Measurements from ENCODE around the gene SMAD2. TPM values are rescaled to one million over a fixed set of nuclear protein-coding genes. Genes with fewer than 3 reads are reported as not detected.

SMAD2 gene
- polyA plus RNA-seq, 1 donor (not counting 4 experiments of a cell fraction or from before 2014, with no cell fraction given), result 87.1 TPM

DNA sequence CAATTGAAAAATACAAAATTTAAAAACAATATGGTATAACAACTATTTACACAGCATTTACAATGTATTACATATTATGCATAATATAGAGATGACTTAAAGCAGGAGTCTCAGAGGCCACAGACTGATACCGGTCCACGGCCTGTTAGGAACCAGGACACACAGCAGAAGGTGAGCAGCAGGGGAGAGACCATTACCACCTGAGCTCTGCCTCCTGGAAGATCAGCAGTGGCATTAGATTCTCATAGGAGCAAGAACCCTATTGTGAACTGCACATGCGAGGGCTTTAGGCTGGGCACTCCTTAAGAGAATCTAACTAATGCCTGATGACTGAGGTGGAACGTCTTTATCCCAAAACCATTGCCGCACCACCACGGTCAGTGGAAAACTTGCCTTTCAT is 58.0 kb downstream of the SMAD2 start:
- H3K9me3 ChIP-seq (ENCODE audit: control insufficient read depth, low read depth, low read length), result no peaks in the 10 kb centered on the region
- no peak for TF ChIP-seq EZH2 (IDR thresholded peaks at IDR 0.05; ENCODE audit: low read length)
- TF ChIP-seq, protein P1, sequence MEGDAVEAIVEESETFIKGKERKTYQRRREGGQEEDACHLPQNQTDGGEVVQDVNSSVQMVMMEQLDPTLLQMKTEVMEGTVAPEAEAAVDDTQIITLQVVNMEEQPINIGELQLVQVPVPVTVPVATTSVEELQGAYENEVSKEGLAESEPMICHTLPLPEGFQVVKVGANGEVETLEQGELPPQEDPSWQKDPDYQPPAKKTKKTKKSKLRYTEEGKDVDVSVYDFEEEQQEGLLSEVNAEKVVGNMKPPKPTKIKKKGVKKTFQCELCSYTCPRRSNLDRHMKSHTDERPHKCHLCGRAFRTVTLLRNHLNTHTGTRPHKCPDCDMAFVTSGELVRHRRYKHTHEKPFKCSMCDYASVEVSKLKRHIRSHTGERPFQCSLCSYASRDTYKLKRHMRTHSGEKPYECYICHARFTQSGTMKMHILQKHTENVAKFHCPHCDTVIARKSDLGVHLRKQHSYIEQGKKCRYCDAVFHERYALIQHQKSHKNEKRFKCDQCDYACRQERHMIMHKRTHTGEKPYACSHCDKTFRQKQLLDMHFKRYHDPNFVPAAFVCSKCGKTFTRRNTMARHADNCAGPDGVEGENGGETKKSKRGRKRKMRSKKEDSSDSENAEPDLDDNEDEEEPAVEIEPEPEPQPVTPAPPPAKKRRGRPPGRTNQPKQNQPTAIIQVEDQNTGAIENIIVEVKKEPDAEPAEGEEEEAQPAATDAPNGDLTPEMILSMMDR (optimal IDR thresholded peaks at IDR 0.05 in 1 of 3, IDR thresholded peaks at IDR 0.05 in 1 of 3, conservative IDR thresholded peaks at IDR 0.05 in 1 of 3; ENCODE audit: extremely low read depth in 1 of 3, insufficient read depth in 2 of 3, low read length in 3 of 3), result no peak
- peaks cover 11% of the 10 kb centered on the region for H3K4me1 ChIP-seq (ENCODE audit: control insufficient read depth, extremely low read depth, insufficient read depth, low read length)
- dilution Hi-C loops (cut with MboI; ENCODE audit: extremely low pct_ligation_motif_present, low sequenced_read_pairs), result no loop called here
- no peak overlapping the region for H3K9ac ChIP-seq (ENCODE audit: control insufficient read depth, extremely low read depth, insufficient read depth, low read length)
- FAIRE-seq, result no peak
- peaks cover 7% of the 10 kb centered on the region for H4K20me1 ChIP-seq (ENCODE audit: control insufficient read depth, extremely low read depth, insufficient read depth, low read length)
- H3K9me1 ChIP-seq (ENCODE audit: control insufficient read depth, extremely low read depth, insufficient read depth, low read length), result no peaks in the 10 kb centered on the region
- no peak for DNase-seq (ENCODE audit: low read depth, low spot score)
- no peak overlapping the region for H2AFZ ChIP-seq (ENCODE audit: control insufficient read depth, low read length)
- H3K27ac ChIP-seq (ENCODE audit: control insufficient read depth, insufficient read depth, low read length), result no peak overlapping the region
- H3K79me2 ChIP-seq (ENCODE audit: control insufficient read depth, insufficient read depth, low read length), result peaks cover 48% of the 10 kb centered on the region
- H3K4me2 ChIP-seq (ENCODE audit: control insufficient read depth, extremely low read depth, insufficient read depth, low read depth, low read length), result no peak overlapping the region
- no peaks in the 10 kb centered on the region for H3K27me3 ChIP-seq (ENCODE audit: control insufficient read depth, extremely low read depth, insufficient read depth, low read length)
- peaks cover 1 to 5% of the 10 kb centered on the region in 2 experiments for H3K36me3 ChIP-seq (ENCODE audit: control insufficient read depth in 2 of 2, extremely low read depth in 1 of 2, insufficient read depth in 2 of 2, low read length in 2 of 2)
- no peak overlapping the region for H3K4me3 ChIP-seq (ENCODE audit: control insufficient read depth in 2 of 3, extremely low read depth in 1 of 3, insufficient read depth in 2 of 3, low read depth in 1 of 3, low read length in 3 of 3)

DNA sequence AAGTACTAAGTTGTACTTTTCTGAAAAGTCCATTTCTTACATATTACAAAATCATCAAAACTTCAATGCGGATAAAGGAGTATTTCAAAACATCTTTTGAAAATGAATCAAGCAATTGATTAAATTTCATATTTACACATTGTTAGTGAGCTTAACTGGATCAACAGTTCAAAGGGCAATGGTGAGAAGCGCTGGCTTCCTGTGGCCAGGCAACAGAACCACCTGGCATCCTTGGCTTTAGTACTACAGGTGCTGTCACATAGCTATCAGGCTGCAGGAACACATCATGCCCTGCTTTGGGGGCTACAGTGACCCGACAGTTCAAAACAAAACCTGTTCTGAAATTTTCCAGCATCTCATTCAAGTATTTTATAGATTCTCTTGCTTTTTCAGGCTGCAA is 59.2 kb downstream of the SMAD2 start:
- Histone ChIP-seq H3K4me2 (ENCODE audit: control insufficient read depth, extremely low read depth, insufficient read depth, low read depth, low read length) (no peak overlapping the region), H3K4me3 (ENCODE audit: control insufficient read depth in 2 of 3, extremely low read depth in 1 of 3, insufficient read depth in 2 of 3, low read depth in 1 of 3, low read length in 3 of 3) (no peak overlapping the region), H3K9me1 (ENCODE audit: control insufficient read depth, extremely low read depth, insufficient read depth, low read length) (no peaks in the 10 kb centered on the region), H3K79me2 (ENCODE audit: control insufficient read depth, insufficient read depth, low read length) (peaks cover 41% of the 10 kb centered on the region), H2AFZ (ENCODE audit: control insufficient read depth, low read length) (no peak overlapping the region), H3K27ac (ENCODE audit: control insufficient read depth, insufficient read depth, low read length) (peak overlapping the region; percentile 40), H3K4me1 (ENCODE audit: control insufficient read depth, extremely low read depth, insufficient read depth, low read length) (peaks cover 11% of the 10 kb centered on the region), H3K36me3 (ENCODE audit: control insufficient read depth in 2 of 2, extremely low read depth in 1 of 2, insufficient read depth in 2 of 2, low read length in 2 of 2) (peaks cover 3 to 5% of the 10 kb centered on the region in 2 experiments), H3K27me3 (ENCODE audit: control insufficient read depth, extremely low read depth, insufficient read depth, low read length) (no peaks in the 10 kb centered on the region), H3K9me3 (ENCODE audit: control insufficient read depth, low read depth, low read length) (no peaks in the 10 kb centered on the region), H3K9ac (ENCODE audit: control insufficient read depth, extremely low read depth, insufficient read depth, low read length) (no peak overlapping the region), H4K20me1 (ENCODE audit: control insufficient read depth, extremely low read depth, insufficient read depth, low read length) (peaks cover 7% of the 10 kb centered on the region)
- dilution Hi-C loops (cut with MboI; ENCODE audit: extremely low pct_ligation_motif_present, low sequenced_read_pairs), result no loop called here
- DNase-seq (ENCODE audit: low read depth, low spot score) (no peak), FAIRE-seq (no peak)
- no peak for TF ChIP-seq EZH2 (IDR thresholded peaks at IDR 0.05; ENCODE audit: low read length)
- TF ChIP-seq, protein P1 (optimal IDR thresholded peaks at IDR 0.05 in 1 of 3, IDR thresholded peaks at IDR 0.05 in 1 of 3, conservative IDR thresholded peaks at IDR 0.05 in 1 of 3; ENCODE audit: extremely low read depth in 1 of 3, insufficient read depth in 2 of 3, low read length in 3 of 3), result no peak
